GM12878 (cell line): Measurements from ENCODE around the gene RIN1.

Experiments
- KLF5 ChIP-seq: fragments of 450-650 bp; IDR thresholded peaks from 2 replicates; pipeline ENCODE4 v1.6.1; 2014; ENCODE audit warnings: mild to moderate bottlenecking; ENCODE audit not compliant: partially characterized antibody
- SMC3 ChIP-seq: IDR thresholded peaks from 2 replicates; pipeline ENCODE4 v1.6.1; 2011; ENCODE audit warnings: low read length, improper control_type of control experiment, borderline replicate concordance

DNA sequence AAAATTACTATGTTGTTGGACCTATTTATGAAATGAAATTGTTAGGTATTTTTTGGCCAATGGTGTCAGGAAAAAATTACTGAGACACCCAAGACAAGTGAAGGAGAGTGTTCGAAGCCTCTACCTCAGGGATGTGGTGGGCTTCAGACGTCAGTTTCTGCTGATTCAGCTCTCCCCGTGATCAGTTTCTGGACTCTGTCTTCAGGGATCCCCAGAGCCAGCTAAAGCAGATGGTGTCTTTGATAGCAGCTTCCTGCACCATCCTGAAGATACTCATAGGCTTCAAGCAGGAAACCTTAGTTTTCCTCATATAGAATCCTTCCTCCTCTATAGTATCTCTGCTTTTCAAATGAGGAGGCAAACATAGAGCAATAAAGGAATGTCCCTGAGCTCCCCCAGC, 26.8 kb downstream of the RIN1 start:
- no peak for TF ChIP-seq KLF5
- no peak for TF ChIP-seq SMC3
